Bronchial epithelial cell (primary cell): Measurements from ENCODE around the gene SLC35D3. TPM values are rescaled to one million over a fixed set of nuclear protein-coding genes. Genes with fewer than 3 reads are reported as not detected.
"Not testable (repeated sequence)": the region's sequence is repeated elsewhere in the genome, so short reads cannot be mapped to it uniquely, and the experiment has no call there.

Experiments used
- DNase-seq: peaks from one replicate; pipeline ENCODE4 v3.0.0-alpha.2; 2010; ENCODE audit warnings: low read depth
- FAIRE-seq: peaks from 2 replicates; lab custom pipeline; 2011; peaks lifted over from hg19 to GRCh38; lab: Jason Lieb, UNC
- H3K27me3 ChIP-seq: 2 replicates; pipeline ENCODE4 v1.5.1; 2011; ENCODE audit warnings: low read length; ENCODE audit not compliant: control insufficient read depth, insufficient read depth
- H3K36me3 ChIP-seq: 2 replicates; pipeline ENCODE4 v1.5.1; 2011; ENCODE audit warnings: low read length; ENCODE audit not compliant: control insufficient read depth, insufficient read depth
- H3K4me3 ChIP-seq: 2 replicates; pipeline ENCODE4 v1.5.1; 2011; ENCODE audit warnings: mild to moderate bottlenecking, low read depth, low read length, control low read depth
- CTCF ChIP-seq: IDR thresholded peaks from 2 replicates; pipeline ENCODE4 v1.5.1; 2011; ENCODE audit warnings: mild to moderate bottlenecking, moderate library complexity, low read length, control low read depth, inconsistent platforms; ENCODE audit not compliant: insufficient read depth, severe bottlenecking
- total RNA-seq: library from RNA; depleted of rRNA; stranded (reverse); fragments of >200 nt; gene quantifications from 2 replicates; pipeline ENCODE4 v1.2.1, GENCODE V29; 2014

SLC35D3 gene
- total RNA-seq, 1 donor from 2014 or later = not detected

GRCh38 chr6:136958168-136958567 is 36.1 kb downstream of the SLC35D3 start:
- Histone ChIP-seq H3K27me3 (no peaks in the 10 kb centered on the region), H3K4me3 (no peak overlapping the region), H3K36me3 (no peaks in the 10 kb centered on the region)
- DNase-seq = no peak
- no peak for FAIRE-seq
- no peak for TF ChIP-seq CTCF

GRCh38 chr6:136959471-136959891 is 37.4 kb downstream of the SLC35D3 start:
- FAIRE-seq (peak; percentile 47), DNase-seq (no peak)
- H3K4me3 ChIP-seq = no peak overlapping the region
- no peak for TF ChIP-seq CTCF
- no peaks in the 10 kb centered on the region for H3K27me3 ChIP-seq
- H3K36me3 ChIP-seq = no peaks in the 10 kb centered on the region

- DNase-seq, H3K36me3 ChIP-seq, H3K27me3 ChIP-seq, FAIRE-seq, H3K4me3 ChIP-seq: not testable (repeated sequence)
Measured at GRCh38 chr6:136959935-136960334, 37.8 kb downstream of the SLC35D3 start.

GRCh38 chr6:136960781-136961180 is 38.7 kb downstream of the SLC35D3 start:
- DNase-seq (no peak), FAIRE-seq (no peak)
- no peak for TF ChIP-seq CTCF
- H3K36me3 ChIP-seq = no peaks in the 10 kb centered on the region
- no peaks in the 10 kb centered on the region for H3K27me3 ChIP-seq
- no peak overlapping the region for H3K4me3 ChIP-seq

- DNase-seq = no peak
- no peak for TF ChIP-seq CTCF
- Histone ChIP-seq H3K36me3 (no peaks in the 10 kb centered on the region), H3K4me3 (no peak overlapping the region), H3K27me3 (no peaks in the 10 kb centered on the region)
- FAIRE-seq = peak; percentile 47
Measured at GRCh38 chr6:136961848-136962247, 39.7 kb downstream of the SLC35D3 start.

GRCh38 chr6:136962661-136963060 is 40.6 kb downstream of the SLC35D3 start:
- Histone ChIP-seq H3K27me3 (no peaks in the 10 kb centered on the region), H3K4me3 (no peak overlapping the region), H3K36me3 (no peaks in the 10 kb centered on the region)
- DNase-seq (no peak), FAIRE-seq (no peak)
- TF ChIP-seq CTCF = no peak
